ENCODE measurements around the gene MCOLN3. TPM values are rescaled to one million over a fixed set of nuclear protein-coding genes. Genes with fewer than 3 reads are reported as not detected.

Gene MCOLN3
- total and polyA plus RNA-seq, 4 donors: 0.08 to 0.42 (median 0.21) TPM; not detected in 1

GRCh38 chr1:85042413-85042812 lies 5.9 kb downstream of the MCOLN3 start:
- Histone ChIP-seq H3K4me3 (ENCODE audit: low read depth in 1 of 3, low read length in 3 of 3) (no peak overlapping the region), H3K36me3 (ENCODE audit: control insufficient read depth in 4 of 4, insufficient read depth in 3 of 4, low read depth in 1 of 4, low read length in 3 of 4) (no peaks in the 10 kb centered on the region), H3K9me3 (ENCODE audit: control insufficient read depth in 4 of 4, low read length in 3 of 4) (no peaks in the 10 kb centered on the region), H3K9ac (ENCODE audit: low read depth in 1 of 2, low read length in 2 of 2) (no peak overlapping the region), H3K27me3 (ENCODE audit: control insufficient read depth in 4 of 4, insufficient read depth in 4 of 4, low read length in 3 of 4) (peaks cover 0 to 14% (median 3%) of the 10 kb centered on the region in 4 donors), H3K4me1 (ENCODE audit: control insufficient read depth in 4 of 4, insufficient read depth in 4 of 4, low read length in 3 of 4) (peaks cover 0 to 2% (median 0%) of the 10 kb centered on the region in 4 donors), H3K27ac (ENCODE audit: low read depth in 1 of 2, low read length in 2 of 2) (no peak overlapping the region)
- DNase-seq (ENCODE audit: low spot score): no peak
- TF ChIP-seq FOXA2 (IDR thresholded peaks at IDR 0.05) (no peak), NR2F2 (IDR thresholded peaks at IDR 0.05) (no peak), RAD21 (IDR thresholded peaks at IDR 0.05) (no peak), YY1 (IDR thresholded peaks at IDR 0.05) (no peak), EGR1 (IDR thresholded peaks at IDR 0.05; ENCODE audit: low read depth in 2 of 2) (no peak), CTCF (IDR thresholded peaks at IDR 0.05; ENCODE audit: low read depth, low read length, missing input control) (no peak), HNF4A (conservative IDR thresholded peaks at IDR 0.05) (no peak), TAF1 (conservative IDR thresholded peaks at IDR 0.05) (no peak), ATF3 (IDR thresholded peaks at IDR 0.05) (no peak), SP1 (IDR thresholded peaks at IDR 0.05) (no peak), GABPA (IDR thresholded peaks at IDR 0.05 in 1 of 2, conservative IDR thresholded peaks at IDR 0.05 in 1 of 2) (no peak), FOXA1 (IDR thresholded peaks at IDR 0.05) (no peak), JUND (IDR thresholded peaks at IDR 0.05) (no peak), HNF4G (IDR thresholded peaks at IDR 0.05) (no peak), RXRA (IDR thresholded peaks at IDR 0.05) (no peak)
- TF ChIP-seq, protein P1, sequence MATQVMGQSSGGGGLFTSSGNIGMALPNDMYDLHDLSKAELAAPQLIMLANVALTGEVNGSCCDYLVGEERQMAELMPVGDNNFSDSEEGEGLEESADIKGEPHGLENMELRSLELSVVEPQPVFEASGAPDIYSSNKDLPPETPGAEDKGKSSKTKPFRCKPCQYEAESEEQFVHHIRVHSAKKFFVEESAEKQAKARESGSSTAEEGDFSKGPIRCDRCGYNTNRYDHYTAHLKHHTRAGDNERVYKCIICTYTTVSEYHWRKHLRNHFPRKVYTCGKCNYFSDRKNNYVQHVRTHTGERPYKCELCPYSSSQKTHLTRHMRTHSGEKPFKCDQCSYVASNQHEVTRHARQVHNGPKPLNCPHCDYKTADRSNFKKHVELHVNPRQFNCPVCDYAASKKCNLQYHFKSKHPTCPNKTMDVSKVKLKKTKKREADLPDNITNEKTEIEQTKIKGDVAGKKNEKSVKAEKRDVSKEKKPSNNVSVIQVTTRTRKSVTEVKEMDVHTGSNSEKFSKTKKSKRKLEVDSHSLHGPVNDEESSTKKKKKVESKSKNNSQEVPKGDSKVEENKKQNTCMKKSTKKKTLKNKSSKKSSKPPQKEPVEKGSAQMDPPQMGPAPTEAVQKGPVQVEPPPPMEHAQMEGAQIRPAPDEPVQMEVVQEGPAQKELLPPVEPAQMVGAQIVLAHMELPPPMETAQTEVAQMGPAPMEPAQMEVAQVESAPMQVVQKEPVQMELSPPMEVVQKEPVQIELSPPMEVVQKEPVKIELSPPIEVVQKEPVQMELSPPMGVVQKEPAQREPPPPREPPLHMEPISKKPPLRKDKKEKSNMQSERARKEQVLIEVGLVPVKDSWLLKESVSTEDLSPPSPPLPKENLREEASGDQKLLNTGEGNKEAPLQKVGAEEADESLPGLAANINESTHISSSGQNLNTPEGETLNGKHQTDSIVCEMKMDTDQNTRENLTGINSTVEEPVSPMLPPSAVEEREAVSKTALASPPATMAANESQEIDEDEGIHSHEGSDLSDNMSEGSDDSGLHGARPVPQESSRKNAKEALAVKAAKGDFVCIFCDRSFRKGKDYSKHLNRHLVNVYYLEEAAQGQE (IDR thresholded peaks at IDR 0.05): no peak
- TF ChIP-seq, protein P2, sequence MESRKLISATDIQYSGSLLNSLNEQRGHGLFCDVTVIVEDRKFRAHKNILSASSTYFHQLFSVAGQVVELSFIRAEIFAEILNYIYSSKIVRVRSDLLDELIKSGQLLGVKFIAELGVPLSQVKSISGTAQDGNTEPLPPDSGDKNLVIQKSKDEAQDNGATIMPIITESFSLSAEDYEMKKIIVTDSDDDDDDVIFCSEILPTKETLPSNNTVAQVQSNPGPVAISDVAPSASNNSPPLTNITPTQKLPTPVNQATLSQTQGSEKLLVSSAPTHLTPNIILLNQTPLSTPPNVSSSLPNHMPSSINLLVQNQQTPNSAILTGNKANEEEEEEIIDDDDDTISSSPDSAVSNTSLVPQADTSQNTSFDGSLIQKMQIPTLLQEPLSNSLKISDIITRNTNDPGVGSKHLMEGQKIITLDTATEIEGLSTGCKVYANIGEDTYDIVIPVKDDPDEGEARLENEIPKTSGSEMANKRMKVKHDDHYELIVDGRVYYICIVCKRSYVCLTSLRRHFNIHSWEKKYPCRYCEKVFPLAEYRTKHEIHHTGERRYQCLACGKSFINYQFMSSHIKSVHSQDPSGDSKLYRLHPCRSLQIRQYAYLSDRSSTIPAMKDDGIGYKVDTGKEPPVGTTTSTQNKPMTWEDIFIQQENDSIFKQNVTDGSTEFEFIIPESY (IDR thresholded peaks at IDR 0.05): no peak
- TF ChIP-seq, protein P3, sequence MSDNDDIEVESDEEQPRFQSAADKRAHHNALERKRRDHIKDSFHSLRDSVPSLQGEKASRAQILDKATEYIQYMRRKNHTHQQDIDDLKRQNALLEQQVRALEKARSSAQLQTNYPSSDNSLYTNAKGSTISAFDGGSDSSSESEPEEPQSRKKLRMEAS (IDR thresholded peaks at IDR 0.05): no peak
